Suprapubic skin (tissue), 3 donors: ENCODE results near the gene NEURL1B.

Source experiments
- CTCF ChIP-seq, 2 donors: fragments of 200-600 bp in 1 of 2; fragments of 450-650 bp in 1 of 2; sonication (generic) in 1 of 2; IDR thresholded peaks; one replicate each; pipeline ENCODE4 v1.5.1; 2016 to 2019; ENCODE audit warnings: antibody characterized with exemption in 2 of 2, mild to moderate bottlenecking in 1 of 2, moderate library complexity in 1 of 2
- EP300 ChIP-seq: sonication (generic); formaldehyde crosslinking; IDR thresholded peaks from one replicate; pipeline ENCODE4 v1.6.1; 2017; ENCODE audit warnings: antibody characterized with exemption
- POLR2A ChIP-seq, 2 donors: fragments of 450-650 bp; IDR thresholded peaks; one replicate each; pipeline ENCODE4 v1.6.1; 2017; ENCODE audit warnings: antibody characterized with exemption in 2 of 2, mild to moderate bottlenecking in 2 of 2, moderate library complexity in 2 of 2

GRCh38 chr5:172598251-172599203, 42.5 kb upstream of the NEURL1B start:
- TF ChIP-seq EP300 (no peak), POLR2A (IDR thresholded peaks at IDR 0.05) (no peak), CTCF (IDR thresholded peaks at IDR 0.05) (no peak)
